ENCODE results near the gene SART3.

SART3 gene

GRCh38 chr12:108478611-108479206, 82.3 kb downstream of the SART3 start:
- no peak for DNase-seq (ENCODE audit: insufficient read length, low spot score)
- FAIRE-seq = no peak
- no peak for TF ChIP-seq POLR2A (IDR thresholded peaks at IDR 0.05; ENCODE audit: low read depth, low read length)

GRCh38 chr12:108477881-108478259, 83.1 kb downstream of the SART3 start:
- FAIRE-seq (no peak), DNase-seq (ENCODE audit: insufficient read length, low spot score) (no peak)
- no peak for TF ChIP-seq POLR2A (IDR thresholded peaks at IDR 0.05; ENCODE audit: low read depth, low read length)

GRCh38 chr12:108477055-108477880, 83.7 kb downstream of the SART3 start:
- no peak for TF ChIP-seq POLR2A (IDR thresholded peaks at IDR 0.05; ENCODE audit: low read depth, low read length)
- FAIRE-seq = no peak
- DNase-seq (ENCODE audit: insufficient read length, low spot score) = no peak

GRCh38 chr12:108475396-108475795, 85.6 kb downstream of the SART3 start:
- FAIRE-seq (no peak), DNase-seq (ENCODE audit: insufficient read length, low spot score) (no peak)
- TF ChIP-seq POLR2A (IDR thresholded peaks at IDR 0.05; ENCODE audit: low read depth, low read length) = no peak

- DNase-seq (ENCODE audit: insufficient read length, low spot score) (no peak), FAIRE-seq (no peak)
- no peak for TF ChIP-seq POLR2A (IDR thresholded peaks at IDR 0.05; ENCODE audit: low read depth, low read length)
These were observed 87.4 kb downstream of the SART3 start for GRCh38 chr12:108473400-108474055.
